B cell (primary cell): Measurements from ENCODE around the gene YWHAG. TPM values are rescaled to one million over a fixed set of nuclear protein-coding genes. Genes with fewer than 3 reads are reported as not detected.

ENCODE experiments used
- ATAC-seq: fragments of 200-7000 bp; cut with Tn5 transposase; one replicate; pipeline ENCODE4 v1.10.0; 2021; ENCODE audit warnings: low read depth, mild to moderate bottlenecking, moderate number of reproducible peaks, moderate library complexity
- CTCF ChIA-PET: fragments of 350-600 bp; sonication (Branson Sonifier 250); formaldehyde crosslinking; loops from one replicate; lab custom pipeline; 2021; ENCODE audit warnings: antibody characterized with exemption, inconsistent platforms; lab: Charles Lee
- POLR2A ChIA-PET: fragments of 350-600 bp; sonication (Branson Sonifier 250); formaldehyde crosslinking; loops from one replicate; lab custom pipeline; 2021; ENCODE audit warnings: antibody characterized with exemption; lab: Charles Lee
- DNase-seq: peaks from one replicate; pipeline ENCODE4 v3.0.0; 2013
- H2AFZ ChIP-seq: 2 replicates; pipeline ENCODE4 v1.6.1; 2012; ENCODE audit warnings: mild to moderate bottlenecking, low read depth, low read length; ENCODE audit not compliant: insufficient read depth, poor library complexity, severe bottlenecking
- H3K27ac ChIP-seq, 2 donors: 1 replicate in 1 of 2; 2 replicates in 1 of 2; pipeline ENCODE4 v1.5.1; 2012 to 2013; ENCODE audit warnings: low read length in 2 of 2, mild to moderate bottlenecking in 2 of 2, moderate library complexity in 1 of 2
- H3K27me3 ChIP-seq, 4 experiments: fragments of 200-600 bp in 1 of 4; sonication (generic) in 1 of 4; replicated peaks in 1 of 4; 1 replicate in 2 of 4; 2 replicates in 2 of 4; pipeline versions ENCODE4 v1.6.1 to v1.7.0; 2013 to 2016; ENCODE audit warnings: low read length in 3 of 4, mild to moderate bottlenecking in 2 of 4, mixed read lengths in 1 of 4, moderate library complexity in 1 of 4; ENCODE audit not compliant: insufficient read depth in 4 of 4, control insufficient read depth in 3 of 4; ENCODE audit errors: control extremely low read depth in 1 of 4
- H3K36me3 ChIP-seq, 2 experiments: replicated peaks in 1 of 2; 1 replicate in 1 of 2; 2 replicates in 1 of 2; pipeline versions ENCODE4 v1.6.1 to v1.7.1; 2013; ENCODE audit warnings: low read length in 1 of 2; ENCODE audit not compliant: insufficient read depth in 2 of 2, control insufficient read depth in 1 of 2; ENCODE audit errors: control extremely low read depth in 1 of 2, extremely low read depth in 1 of 2
- H3K4me1 ChIP-seq, 2 donors: fragments of 200-600 bp in 1 of 2; sonication (generic) in 1 of 2; 1 replicate in 1 of 2; 2 replicates in 1 of 2; pipeline versions ENCODE4 v1.5.1 to v1.6.1; 2013 to 2017; ENCODE audit warnings: low read length in 2 of 2; ENCODE audit not compliant: control insufficient read depth in 2 of 2, insufficient read depth in 2 of 2
- H3K4me2 ChIP-seq: replicated peaks from 2 replicates; pipeline ENCODE3; 2012; ENCODE audit warnings: mild to moderate bottlenecking, low read depth, low read length; ENCODE audit not compliant: poor library complexity, severe bottlenecking
- H3K4me3 ChIP-seq, 5 experiments: fragments of 200-600 bp in 1 of 5; sonication (generic) in 1 of 5; 1 replicate in 3 of 5; 2 replicates in 2 of 5; pipeline versions ENCODE4 v1.5.1 to v1.7.0; 2011 to 2016; ENCODE audit warnings: low read length in 4 of 5, mild to moderate bottlenecking in 4 of 5, low read depth in 2 of 5, control low read depth in 1 of 5, moderate library complexity in 1 of 5; ENCODE audit not compliant: insufficient read depth in 1 of 5; ENCODE audit errors: control extremely low read depth in 1 of 5, extremely low read depth in 1 of 5
- H3K79me2 ChIP-seq: fragments of 200-600 bp; sonication (generic); one replicate; pipeline ENCODE4 v1.6.0; 2016; ENCODE audit warnings: low read length; ENCODE audit not compliant: control insufficient read depth, insufficient read depth
- H3K9ac ChIP-seq: fragments of 200-600 bp; sonication (generic); 2 replicates; pipeline ENCODE4 v1.6.1; 2017; ENCODE audit warnings: mild to moderate bottlenecking, low read length, moderate library complexity
- H3K9me3 ChIP-seq, 3 donors: one replicate each; pipeline versions ENCODE4 v1.6.1 to v1.7.1; 2013; ENCODE audit warnings: low read length in 2 of 3; ENCODE audit not compliant: control insufficient read depth in 2 of 3, insufficient read depth in 1 of 3; ENCODE audit errors: control extremely low read depth in 1 of 3
- H4K20me1 ChIP-seq: 2 replicates; pipeline ENCODE4 v1.6.0; 2012; ENCODE audit warnings: mild to moderate bottlenecking, low read length; ENCODE audit not compliant: insufficient read depth, control insufficient read depth, poor library complexity, severe bottlenecking
- H3K27ac Mint-ChIP-seq: one replicate; pipeline ENCODE4 v1.8.0; 2021; ENCODE audit warnings: mixed read lengths
- H3K27me3 Mint-ChIP-seq: one replicate; pipeline ENCODE4 v1.8.0; 2021; ENCODE audit warnings: mixed read lengths
- H3K4me1 Mint-ChIP-seq: one replicate; pipeline ENCODE4 v1.8.0; 2021; ENCODE audit warnings: mixed read lengths
- H3K4me3 Mint-ChIP-seq: one replicate; pipeline ENCODE4 v1.8.0; 2021; ENCODE audit warnings: mixed read lengths
- H3K9me3 Mint-ChIP-seq: one replicate; pipeline ENCODE4 v1.8.0; 2022; ENCODE audit warnings: mixed read lengths; ENCODE audit not compliant: insufficient read depth
- CTCF ChIP-seq: fragments of 200-600 bp; IDR thresholded peaks from one replicate; pipeline ENCODE4 v1.8.0; 2022; ENCODE audit warnings: antibody characterized with exemption, mild to moderate bottlenecking
- EZH2 ChIP-seq: IDR thresholded peaks from 2 replicates; pipeline ENCODE4 v1.6.1; 2012; ENCODE audit warnings: borderline replicate concordance, low read depth, mild to moderate bottlenecking, moderate library complexity, low read length; ENCODE audit not compliant: insufficient read depth, poor library complexity, severe bottlenecking
- WGBS: methylation state at CpG from one replicate; pipeline ENCODE4 v1.1.5; 2013; ENCODE audit warnings: missing lambda C conversion rate; ENCODE audit not compliant: insufficient coverage; 5-methylcytosine and 5-hydroxymethylcytosine counted together
- intact Hi-C: fragments of 100-400 bp; cut with micrococcal nuclease; formaldehyde crosslinking; loops from one replicate; pipeline ENCODE4 v1.10.0; 2022
- polyA plus RNA-seq: library from polyadenylated mRNA; depleted of rRNA; stranded (reverse); fragments of >200 nt; gene quantifications from 2 replicates; pipeline ENCODE4 v1.2.3, GENCODE V29; 2012
- total RNA-seq, 2 donors: library from RNA; stranded (reverse); fragments of 120-200 nt in 1 of 2; gene quantifications; 1 replicate in 1 of 2; 2 replicates in 1 of 2; pipeline versions ENCODE4 v1.2.3 to v1.2.4, GENCODE V29; 2013 to 2022

YWHAG gene
- total and polyA plus RNA-seq, 2 donors (not counting 1 experiment from before 2014, with no cell fraction given): 6.6 to 51.6 TPM

- 100% methylated on average over 1 of the region's 6 CpGs for WGBS
- peaks cover 94% of the 10 kb centered on the region for H3K79me2 ChIP-seq
- Mint-ChIP-seq H3K9me3 (no peaks in the 10 kb centered on the region), H3K4me3 (no peak overlapping the region), H3K4me1 (peaks cover 46% of the 10 kb centered on the region), H3K27me3 (no peaks in the 10 kb centered on the region), H3K27ac (no peak overlapping the region)
- ATAC-seq (no peak), DNase-seq (no peak)
- no peak overlapping the region for H3K4me2 ChIP-seq
- H3K9me3 ChIP-seq: no peaks in the 10 kb centered on the region
- peaks cover 8 to 19% of the 10 kb centered on the region in 2 donors for H3K4me1 ChIP-seq
- POLR2A ChIA-PET: no interaction called here
- H3K9ac ChIP-seq: no peak overlapping the region
- no peak for TF ChIP-seq CTCF
- no peak for TF ChIP-seq EZH2
- H3K4me3 ChIP-seq: no peak overlapping the region
- H4K20me1 ChIP-seq: peaks cover 96% of the 10 kb centered on the region
- intact Hi-C loops: no loop called here
- H3K27ac ChIP-seq: no peak overlapping the region
- CTCF ChIA-PET: interaction anchor here (0.9 kb wide), 1 partner anchor 12 kb away, joined by 3 read pairs; no protein-coding TSS in a partner anchor
- H2AFZ ChIP-seq: no peak overlapping the region
- no peaks in the 10 kb centered on the region for H3K27me3 ChIP-seq
- H3K36me3 ChIP-seq: peaks cover 0 to 35% of the 10 kb centered on the region in 2 experiments
These were observed 24.3 kb downstream of the YWHAG start for GRCh38 chr7:76334320-76334967.

GRCh38 chr7:76333511-76334101 is 25.2 kb downstream of the YWHAG start:
- no peak overlapping the region for H3K4me3 Mint-ChIP-seq
- no peak overlapping the region for H3K4me2 ChIP-seq
- 92% methylated on average over 12 of the region's 14 CpGs for WGBS
- H4K20me1 ChIP-seq: peaks cover 96% of the 10 kb centered on the region
- H3K4me3 ChIP-seq: no peak overlapping the region
- ChIA-PET CTCF (interaction anchor here (0.9 kb wide), 1 partner anchor 11 kb away, joined by 3 read pairs; no protein-coding TSS in a partner anchor), POLR2A (no interaction called here)
- no peaks in the 10 kb centered on the region for H3K9me3 ChIP-seq
- H3K27ac Mint-ChIP-seq: no peak overlapping the region
- peaks cover 0 to 38% of the 10 kb centered on the region in 2 experiments for H3K36me3 ChIP-seq
- no peaks in the 10 kb centered on the region for H3K9me3 Mint-ChIP-seq
- DNase-seq (no peak), ATAC-seq (no peak)
- intact Hi-C loops: no loop called here
- H3K27ac ChIP-seq: no peak overlapping the region
- H3K27me3 Mint-ChIP-seq: no peaks in the 10 kb centered on the region
- H3K4me1 Mint-ChIP-seq: peaks cover 48% of the 10 kb centered on the region
- H2AFZ ChIP-seq: no peak overlapping the region
- H3K9ac ChIP-seq: no peak overlapping the region
- H3K79me2 ChIP-seq: peaks cover 92% of the 10 kb centered on the region
- peaks cover 8 to 19% of the 10 kb centered on the region in 2 donors for H3K4me1 ChIP-seq
- H3K27me3 ChIP-seq: no peaks in the 10 kb centered on the region
- TF ChIP-seq EZH2 (no peak), CTCF (no peak)
